GM19452 (cell line): Measurements from ENCODE around the gene WDR3.

Experiments used
- ATAC-seq: cut with Tn5 transposase; IDR thresholded peaks from one replicate; pipeline ENCODE4 v1.9.1; 2021; ENCODE audit not compliant: unreplicated experiment

Gene WDR3

GRCh38 chr1:117942293-117942692, 12.8 kb downstream of the WDR3 start:
- no peak for ATAC-seq

DNA sequence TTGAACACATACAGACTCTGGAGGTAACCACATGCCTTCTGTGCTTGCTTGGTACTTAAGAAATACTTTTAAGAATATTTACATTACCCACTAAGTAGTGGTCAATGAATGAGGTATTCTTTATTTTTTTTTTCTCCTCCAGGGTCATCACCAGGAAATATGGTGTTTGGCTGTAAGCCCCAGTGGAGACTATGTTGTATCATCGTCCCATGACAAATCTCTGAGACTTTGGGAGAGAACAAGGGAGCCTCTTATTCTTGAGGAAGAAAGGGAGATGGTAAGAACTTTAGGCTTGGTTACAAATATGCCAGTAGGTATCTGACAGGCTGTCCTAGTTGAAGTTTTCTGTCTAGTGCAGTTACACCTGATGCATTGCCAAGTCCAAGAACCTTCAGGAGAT, 22.8 kb downstream of the WDR3 start:
- no peak for ATAC-seq

DNA sequence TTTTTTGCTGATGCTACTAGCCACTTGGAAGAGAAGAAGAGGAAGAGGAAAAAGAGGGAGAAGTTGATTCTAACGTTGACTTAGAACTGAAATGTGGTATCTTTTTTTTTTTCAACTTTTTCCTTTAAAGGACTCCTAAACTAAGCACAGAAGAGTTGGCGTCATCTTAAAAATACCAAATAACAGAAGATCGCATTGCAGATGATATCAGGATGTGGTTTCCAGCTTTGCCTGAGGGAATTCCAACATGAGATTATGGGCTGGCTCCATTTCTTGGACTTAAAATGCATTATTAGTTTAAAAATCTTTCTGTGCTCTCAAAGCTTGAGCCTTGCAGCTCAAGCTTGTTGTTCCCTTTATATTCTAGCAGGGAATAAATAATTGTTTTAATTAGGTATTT, 29.8 kb downstream of the WDR3 start:
- no peak for ATAC-seq

DNA sequence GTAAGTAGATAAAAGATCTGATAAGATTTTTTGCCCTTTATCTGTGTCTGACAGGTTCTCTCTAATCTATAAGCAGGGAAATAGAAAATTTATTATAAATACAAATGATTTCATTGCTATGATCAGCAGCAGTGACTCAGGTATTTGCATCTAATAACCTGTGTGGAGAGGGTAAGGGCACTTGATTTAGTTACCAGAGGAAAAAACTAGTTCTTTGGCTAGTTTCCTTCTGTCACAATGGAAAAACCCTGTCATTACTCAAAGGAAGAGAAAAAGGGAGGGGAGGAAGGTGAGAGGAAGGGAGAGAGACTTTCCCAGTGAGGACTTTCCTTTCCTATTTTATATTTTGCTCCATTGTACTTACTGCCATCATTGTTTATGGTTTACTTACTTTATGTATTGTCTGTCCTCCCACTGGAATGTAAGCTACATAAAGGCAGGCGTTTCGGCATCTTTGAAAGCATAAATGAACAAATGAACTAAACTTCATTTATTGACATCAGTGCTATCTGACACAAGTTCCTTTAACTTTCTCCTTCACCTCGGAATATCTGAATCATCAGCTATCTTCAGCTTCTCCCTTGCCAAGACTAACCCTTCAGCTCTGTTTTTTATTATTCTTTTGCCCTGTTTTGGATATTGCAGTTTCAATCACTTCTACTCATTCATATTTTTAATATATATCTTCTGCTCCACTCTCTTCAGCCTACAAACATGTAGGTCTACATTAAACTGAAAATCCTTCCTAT, 34.9 kb downstream of the WDR3 start:
- ATAC-seq, result no peak

- ATAC-seq, result no peak
Observed at GRCh38 chr1:117967477-117967876, 37.9 kb downstream of the WDR3 start.

DNA sequence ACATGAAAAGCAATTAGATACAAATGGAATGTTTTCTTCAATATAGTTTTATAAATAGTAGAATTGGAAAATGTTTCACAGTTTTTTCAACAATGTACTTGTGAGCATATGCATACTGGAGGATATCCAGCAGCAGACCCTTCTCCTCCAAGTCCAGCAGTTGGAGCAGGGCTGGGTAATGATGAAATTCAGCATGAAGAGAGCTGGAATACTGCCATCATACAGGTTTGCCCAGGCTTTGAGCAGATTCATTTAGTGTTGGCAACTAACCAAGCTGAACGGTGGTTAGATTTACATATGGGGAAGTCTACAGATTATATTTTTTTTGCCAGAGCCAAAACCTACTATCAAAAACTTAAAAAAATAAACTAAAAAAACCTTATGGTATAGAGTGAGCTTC, 38.3 kb downstream of the WDR3 start:
- no peak for ATAC-seq

DNA sequence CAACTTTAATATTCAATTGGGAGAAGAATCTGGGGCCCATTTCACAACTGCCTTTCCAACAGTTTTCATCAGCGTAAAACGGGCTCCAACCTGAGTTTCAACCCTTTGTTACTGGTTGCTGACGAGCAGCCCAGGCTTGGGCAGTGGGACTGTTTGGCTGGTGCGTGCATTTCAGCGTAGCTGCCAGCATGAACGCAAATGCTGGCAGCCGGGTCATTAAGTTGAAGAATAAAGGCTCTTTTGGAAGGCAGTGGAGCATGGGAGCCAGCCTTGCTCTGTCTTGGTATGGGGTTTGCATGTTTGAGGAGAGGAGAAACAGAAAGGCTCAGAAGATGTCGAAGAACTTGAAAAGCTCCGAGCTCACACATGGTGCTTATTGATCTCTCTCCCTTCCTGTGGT, 40.7 kb downstream of the WDR3 start:
- ATAC-seq, result no peak

DNA sequence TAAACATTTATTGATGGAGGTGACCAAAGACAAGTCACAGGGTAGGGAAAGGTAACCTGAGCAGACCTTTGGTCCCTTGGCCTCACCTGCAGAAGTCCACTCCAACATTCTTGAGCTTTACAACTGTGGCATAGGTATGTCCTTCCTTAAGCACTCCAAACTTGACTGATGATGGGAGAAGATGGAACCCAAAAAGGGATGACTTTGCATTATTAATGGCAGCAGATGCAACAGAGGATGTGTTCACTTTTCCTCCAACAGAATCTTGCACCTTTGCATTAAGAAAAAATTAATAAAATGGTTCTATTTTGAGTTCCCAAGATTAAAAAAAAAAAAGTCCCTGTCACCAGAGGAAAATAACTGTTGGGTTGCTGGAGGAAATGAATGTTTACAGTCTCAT, 42.2 kb downstream of the WDR3 start:
- ATAC-seq, result no peak

DNA sequence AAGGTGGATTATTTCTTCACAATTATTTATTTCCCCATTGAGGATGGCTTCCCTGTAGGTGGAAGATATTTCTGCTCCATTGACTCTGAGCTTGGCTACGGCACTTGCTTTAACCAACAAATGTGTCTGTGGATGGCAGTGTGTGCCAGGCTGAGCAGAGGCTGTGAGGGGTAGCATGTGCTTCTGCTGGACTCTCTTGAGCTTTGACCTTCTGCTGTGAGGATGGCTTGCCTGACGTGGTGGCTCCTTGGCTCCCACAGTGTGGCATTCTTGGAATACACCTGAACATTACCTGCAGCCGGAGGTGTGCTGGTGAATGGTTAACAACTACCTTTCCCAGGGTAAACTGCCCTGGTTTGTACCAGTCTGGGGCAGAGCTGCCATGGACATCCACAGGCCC, 46.8 kb downstream of the WDR3 start:
- ATAC-seq, result no peak

DNA sequence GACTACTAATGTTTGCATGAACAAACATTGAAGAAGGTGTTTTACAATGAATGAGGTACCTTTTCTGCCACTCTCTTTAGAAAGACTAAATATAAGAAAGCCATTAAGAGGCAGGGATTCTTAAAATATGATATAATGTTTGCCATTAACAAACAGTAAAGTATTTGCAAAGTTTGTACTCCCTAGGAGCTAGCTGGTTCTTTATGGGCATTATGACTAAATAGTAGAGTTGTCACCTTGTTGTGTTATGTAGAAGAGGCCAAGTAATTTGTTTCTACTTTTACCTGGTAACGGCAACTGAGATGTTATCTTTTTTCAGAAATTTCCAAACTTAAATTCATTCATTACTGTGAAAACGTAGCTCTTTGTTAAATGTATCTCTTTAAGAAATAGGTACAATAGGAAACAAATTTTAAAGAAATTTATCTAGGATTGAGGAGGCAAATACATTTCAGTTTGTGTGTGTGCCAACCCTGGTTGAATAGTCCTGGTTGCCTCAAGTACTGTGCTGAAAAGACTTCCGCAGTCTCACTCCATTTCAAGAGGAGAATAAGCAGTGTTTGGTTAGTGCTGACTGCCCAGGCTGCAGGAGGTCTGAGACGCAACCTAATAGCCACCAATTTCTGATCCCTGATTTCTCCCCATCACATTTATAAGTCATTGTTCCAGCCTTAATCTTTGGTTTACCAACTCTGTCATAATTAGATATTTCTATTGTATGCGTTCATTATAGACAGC, 52.1 kb downstream of the WDR3 start:
- no peak for ATAC-seq

GRCh38 chr1:117985239-117985638, 55.7 kb downstream of the WDR3 start:
- no peak for ATAC-seq

- no peak for ATAC-seq
Observed at GRCh38 chr1:117985973-117986372, 56.4 kb downstream of the WDR3 start.

DNA sequence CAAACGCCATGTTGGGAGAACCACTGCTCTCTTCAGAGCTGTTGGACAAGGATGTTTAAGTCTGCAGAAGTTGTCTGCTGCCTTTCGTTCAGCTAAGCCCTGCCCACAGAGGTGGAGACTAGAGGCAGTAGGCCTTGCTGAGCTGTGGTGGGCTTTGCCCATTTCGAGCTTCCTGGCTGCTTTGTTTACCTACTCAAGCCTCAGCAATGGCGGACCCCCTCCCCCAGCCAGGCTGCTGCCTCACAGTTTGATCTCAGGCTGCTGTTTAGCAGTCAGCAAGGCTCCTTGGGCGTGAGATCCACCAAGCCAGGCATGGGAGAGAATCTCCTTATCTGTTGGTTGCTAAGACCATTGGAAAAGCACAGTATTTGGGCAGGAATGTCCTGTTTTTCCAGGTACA, 74.8 kb downstream of the WDR3 start:
- ATAC-seq, result no peak

- ATAC-seq, result no peak
Observed at GRCh38 chr1:118007391-118007790, 77.9 kb downstream of the WDR3 start.

GRCh38 chr1:118008011-118008410, 78.5 kb downstream of the WDR3 start:
- ATAC-seq, result no peak

- no peak for ATAC-seq
Observed at GRCh38 chr1:118012515-118013124, 83.1 kb downstream of the WDR3 start.

- ATAC-seq, result no peak
Observed at GRCh38 chr1:118013336-118013735, 83.8 kb downstream of the WDR3 start.

DNA sequence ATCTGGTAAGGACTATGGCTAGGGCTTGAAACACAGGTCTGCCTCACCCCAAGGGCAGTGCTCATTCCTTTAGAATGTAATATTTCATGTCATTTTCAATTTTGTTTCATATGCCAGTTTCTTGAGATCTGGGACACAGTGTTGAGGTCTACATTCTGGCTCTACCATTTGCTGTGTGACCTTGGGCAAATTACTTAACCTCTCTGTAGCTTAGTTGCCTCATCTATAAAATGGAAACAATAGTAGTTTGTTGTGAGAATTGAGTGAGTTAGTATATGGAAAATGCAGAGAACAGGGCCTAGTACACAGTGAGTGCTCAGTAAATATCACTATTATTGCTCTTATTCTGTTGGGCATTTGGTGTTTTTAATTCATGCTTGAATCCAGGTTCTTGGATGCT, 84.4 kb downstream of the WDR3 start:
- ATAC-seq, result no peak
